ENCODE results near the gene RBBP8NL.

RBBP8NL gene

DNA sequence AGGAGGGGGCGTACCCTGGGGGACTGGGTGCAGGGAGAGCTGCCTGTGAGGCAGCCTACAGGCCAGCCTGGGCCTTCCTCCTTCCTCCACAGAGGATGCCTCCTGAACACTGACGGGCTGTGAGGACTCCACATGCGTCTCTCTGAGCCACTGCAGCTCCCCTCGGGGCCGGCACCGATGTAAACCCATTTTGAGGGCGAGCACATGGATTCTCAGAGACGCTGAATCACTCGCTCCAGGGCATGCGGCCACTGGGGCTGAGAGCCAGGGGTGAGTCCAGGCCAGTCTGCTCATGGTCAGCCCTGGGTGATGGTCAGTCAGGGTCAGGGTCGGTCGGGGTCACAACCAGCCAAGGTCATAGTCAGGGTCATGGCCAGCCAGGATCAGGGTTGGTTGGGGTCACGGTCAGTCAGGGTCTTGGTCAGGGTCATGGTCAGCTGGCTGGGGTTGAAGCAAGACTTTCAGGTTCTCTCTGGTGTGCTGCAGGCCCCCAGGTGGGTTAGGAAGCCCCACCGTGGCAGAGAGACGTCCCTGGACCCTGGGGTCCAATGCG lies 14.7 kb upstream of the RBBP8NL start:
- Histone ChIP-seq H3K9me3 (ENCODE audit: control insufficient read depth, insufficient read depth, low read length) (no peaks in the 10 kb centered on the region), H3K4me1 (ENCODE audit: control insufficient read depth, insufficient read depth, low read length) (no peaks in the 10 kb centered on the region), H3K4me3 (ENCODE audit: low read length) (no peak overlapping the region), H3K27ac (ENCODE audit: low read length) (no peak overlapping the region), H3K27me3 (ENCODE audit: control insufficient read depth, insufficient read depth, low read length) (no peaks in the 10 kb centered on the region), H3K36me3 (ENCODE audit: control insufficient read depth, insufficient read depth, low read length) (no peaks in the 10 kb centered on the region)
- no peak for DNase-seq (ENCODE audit: low read depth, low spot score)
- no CpG with 5 or more reads among the region's 16 CpGs for WGBS (ENCODE audit: insufficient coverage, insufficient read length)

DNA sequence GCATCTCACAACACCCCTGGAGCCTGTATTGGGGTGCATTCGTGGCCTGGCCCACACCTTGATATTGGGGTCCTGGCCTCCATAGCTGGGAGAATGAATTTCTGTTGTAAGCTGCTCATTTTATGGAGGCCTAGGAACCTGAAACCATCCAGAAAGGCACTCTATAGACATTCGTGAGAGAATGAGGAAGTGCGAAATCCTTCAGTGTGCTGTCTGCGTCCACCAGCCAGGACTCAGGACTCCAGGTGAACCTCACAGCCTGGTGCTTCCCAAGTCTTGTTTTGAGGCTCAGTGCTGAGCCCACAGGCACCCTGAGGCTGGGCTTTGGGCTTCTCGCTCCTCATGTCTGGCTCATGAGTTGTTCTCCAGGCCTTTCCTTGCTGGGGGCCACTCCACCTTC lies 11.9 kb upstream of the RBBP8NL start:
- Histone ChIP-seq H3K27me3 (ENCODE audit: control insufficient read depth, insufficient read depth, low read length) (no peaks in the 10 kb centered on the region), H3K4me1 (ENCODE audit: control insufficient read depth, insufficient read depth, low read length) (no peaks in the 10 kb centered on the region), H3K4me3 (ENCODE audit: low read length) (no peak overlapping the region), H3K9me3 (ENCODE audit: control insufficient read depth, insufficient read depth, low read length) (no peaks in the 10 kb centered on the region), H3K27ac (ENCODE audit: low read length) (no peak overlapping the region), H3K36me3 (ENCODE audit: control insufficient read depth, insufficient read depth, low read length) (no peaks in the 10 kb centered on the region)
- DNase-seq (ENCODE audit: low read depth, low spot score) = no peak
- no CpG with 5 or more reads among the region's 5 CpGs for WGBS (ENCODE audit: insufficient coverage, insufficient read length)

DNA sequence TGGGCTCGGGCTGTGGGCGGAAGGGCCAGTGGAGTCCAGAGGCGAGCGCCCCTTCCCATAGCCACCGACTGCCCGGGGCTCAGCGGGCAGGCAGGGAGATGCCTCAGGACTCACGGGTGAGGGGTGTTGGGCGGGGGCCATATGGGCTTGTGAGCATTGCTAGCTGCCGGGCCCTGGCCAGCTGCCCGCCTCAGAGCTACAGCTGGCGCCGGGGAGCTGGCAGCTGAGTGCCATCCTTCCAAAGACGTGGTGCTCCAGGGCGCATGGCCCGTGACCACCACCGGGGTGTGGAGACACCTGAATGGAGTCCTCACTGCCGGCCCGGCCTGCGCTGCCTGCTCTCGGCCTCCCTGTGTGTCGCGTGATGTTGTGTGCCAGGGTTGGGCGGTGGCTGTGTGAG lies 10.6 kb upstream of the RBBP8NL start:
- no peak for DNase-seq (ENCODE audit: low read depth, low spot score)
- Histone ChIP-seq H3K9me3 (ENCODE audit: control insufficient read depth, insufficient read depth, low read length) (no peaks in the 10 kb centered on the region), H3K27me3 (ENCODE audit: control insufficient read depth, insufficient read depth, low read length) (no peaks in the 10 kb centered on the region), H3K36me3 (ENCODE audit: control insufficient read depth, insufficient read depth, low read length) (no peaks in the 10 kb centered on the region), H3K27ac (ENCODE audit: low read length) (no peak overlapping the region), H3K4me3 (ENCODE audit: low read length) (no peak overlapping the region), H3K4me1 (ENCODE audit: control insufficient read depth, insufficient read depth, low read length) (no peaks in the 10 kb centered on the region)
- WGBS (ENCODE audit: insufficient coverage, insufficient read length) = no CpG with 5 or more reads among the region's 24 CpGs

DNA sequence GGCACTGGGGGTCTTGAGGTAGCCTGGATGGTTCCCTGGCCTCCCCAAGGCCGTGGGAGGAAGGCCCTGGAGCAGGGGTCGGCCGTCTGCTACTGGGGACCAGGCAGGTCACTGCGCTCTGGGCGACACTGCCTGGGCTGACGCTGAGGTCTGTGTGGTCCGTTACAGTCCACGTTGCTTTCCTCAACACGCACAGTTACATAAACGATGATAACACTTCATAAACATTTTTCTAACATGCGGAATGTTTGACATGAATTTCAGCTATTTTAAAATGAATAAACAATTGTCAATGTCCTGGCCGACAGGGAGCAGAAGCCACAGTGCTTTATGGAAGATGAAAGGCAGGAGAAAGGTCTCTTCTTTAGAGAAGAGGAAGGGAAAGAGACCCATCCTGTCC lies 10.2 kb upstream of the RBBP8NL start:
- Histone ChIP-seq H3K27ac (ENCODE audit: low read length) (no peak overlapping the region), H3K4me3 (ENCODE audit: low read length) (no peak overlapping the region), H3K36me3 (ENCODE audit: control insufficient read depth, insufficient read depth, low read length) (no peaks in the 10 kb centered on the region), H3K27me3 (ENCODE audit: control insufficient read depth, insufficient read depth, low read length) (no peaks in the 10 kb centered on the region), H3K9me3 (ENCODE audit: control insufficient read depth, insufficient read depth, low read length) (no peaks in the 10 kb centered on the region), H3K4me1 (ENCODE audit: control insufficient read depth, insufficient read depth, low read length) (no peaks in the 10 kb centered on the region)
- no CpG with 5 or more reads among the region's 12 CpGs for WGBS (ENCODE audit: insufficient coverage, insufficient read length)
- no peak for DNase-seq (ENCODE audit: low read depth, low spot score)

DNA sequence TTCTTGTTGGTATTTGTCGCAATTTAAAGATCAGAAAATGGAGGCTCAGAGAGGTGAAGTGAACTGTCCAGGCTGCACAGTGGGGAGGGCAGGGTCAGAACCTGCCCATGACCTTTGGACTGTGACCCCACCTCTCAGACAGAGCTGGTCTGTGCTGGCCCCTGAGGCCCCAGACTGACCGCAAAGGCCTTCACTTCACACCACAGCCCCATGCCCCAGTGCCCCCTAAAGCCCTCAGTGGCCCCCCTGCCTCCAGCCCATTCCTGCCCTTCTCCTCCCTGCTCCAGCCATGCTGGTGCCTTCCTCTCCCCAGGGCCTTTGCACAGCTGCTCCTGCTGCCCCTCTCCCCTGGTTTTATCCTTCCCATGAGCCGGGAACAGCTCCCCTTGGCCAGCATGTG lies 9.4 kb upstream of the RBBP8NL start:
- WGBS (ENCODE audit: insufficient coverage, insufficient read length) = no CpG with 5 or more reads among the region's 3 CpGs
- no peaks in the 10 kb centered on the region for H3K4me1 ChIP-seq (ENCODE audit: control insufficient read depth, insufficient read depth, low read length)
- H3K27me3 ChIP-seq (ENCODE audit: control insufficient read depth, insufficient read depth, low read length) = no peaks in the 10 kb centered on the region

DNA sequence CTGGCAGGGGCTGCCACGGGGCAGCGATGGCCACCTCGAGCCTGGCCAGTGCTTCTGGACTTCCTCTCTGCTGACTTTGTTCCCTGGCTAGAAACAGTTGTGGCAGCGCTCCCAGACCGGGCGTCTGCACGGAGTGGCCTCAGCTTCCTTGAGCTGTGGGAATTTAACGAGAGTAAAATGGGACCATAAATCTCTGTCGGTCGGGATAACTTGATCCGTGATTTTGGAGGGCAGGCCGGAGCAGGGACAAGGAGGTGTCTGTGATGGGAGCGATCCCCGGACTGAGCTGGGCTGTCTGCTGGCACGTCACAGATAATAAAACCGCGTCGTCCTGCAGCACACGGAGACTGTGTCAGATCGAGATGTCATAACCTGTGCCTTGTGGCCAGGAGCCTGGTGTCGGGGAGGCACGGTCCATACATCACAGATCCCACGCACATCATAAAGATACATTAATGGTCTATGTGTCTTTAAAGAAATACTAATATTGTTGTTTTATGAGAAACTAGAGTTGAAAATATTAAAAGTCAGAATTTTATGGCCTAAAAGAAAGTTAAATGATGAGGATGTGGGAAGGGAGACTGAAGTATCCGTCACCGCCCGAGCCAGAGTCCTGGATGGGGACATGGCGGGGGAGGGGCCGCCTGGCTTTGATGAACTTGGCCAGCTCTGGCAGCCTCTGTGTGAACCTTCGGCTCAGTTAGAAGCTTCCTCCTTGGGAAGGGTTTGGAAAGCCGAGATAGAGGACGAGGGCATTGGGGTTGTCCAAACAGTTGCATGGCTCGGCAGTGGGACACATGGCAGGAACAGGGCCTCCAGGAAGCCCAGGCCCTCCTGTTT lies 6.5 kb upstream of the RBBP8NL start:
- Histone ChIP-seq H3K36me3 (ENCODE audit: control insufficient read depth, insufficient read depth, low read length) (no peaks in the 10 kb centered on the region), H3K27me3 (ENCODE audit: control insufficient read depth, insufficient read depth, low read length) (no peaks in the 10 kb centered on the region), H3K4me3 (ENCODE audit: low read length) (no peak overlapping the region), H3K4me1 (ENCODE audit: control insufficient read depth, insufficient read depth, low read length) (no peaks in the 10 kb centered on the region; the same call in 1 of the 2 replicates), H3K27ac (ENCODE audit: low read length) (no peak overlapping the region), H3K9me3 (ENCODE audit: control insufficient read depth, insufficient read depth, low read length) (no peaks in the 10 kb centered on the region)
- no CpG with 5 or more reads among the region's 32 CpGs for WGBS (ENCODE audit: insufficient coverage, insufficient read length)
- DNase-seq (ENCODE audit: low read depth, low spot score) = no peak

More for the DNA sequence above, 9.4 kb upstream of the RBBP8NL start:
- H3K4me3 ChIP-seq (ENCODE audit: low read length) = no peak overlapping the region
- no peak for DNase-seq (ENCODE audit: low read depth, low spot score)
- no peak overlapping the region for H3K27ac ChIP-seq (ENCODE audit: low read length)
- no peaks in the 10 kb centered on the region for H3K36me3 ChIP-seq (ENCODE audit: control insufficient read depth, insufficient read depth, low read length)
- H3K9me3 ChIP-seq (ENCODE audit: control insufficient read depth, insufficient read depth, low read length) = no peaks in the 10 kb centered on the region

DNA sequence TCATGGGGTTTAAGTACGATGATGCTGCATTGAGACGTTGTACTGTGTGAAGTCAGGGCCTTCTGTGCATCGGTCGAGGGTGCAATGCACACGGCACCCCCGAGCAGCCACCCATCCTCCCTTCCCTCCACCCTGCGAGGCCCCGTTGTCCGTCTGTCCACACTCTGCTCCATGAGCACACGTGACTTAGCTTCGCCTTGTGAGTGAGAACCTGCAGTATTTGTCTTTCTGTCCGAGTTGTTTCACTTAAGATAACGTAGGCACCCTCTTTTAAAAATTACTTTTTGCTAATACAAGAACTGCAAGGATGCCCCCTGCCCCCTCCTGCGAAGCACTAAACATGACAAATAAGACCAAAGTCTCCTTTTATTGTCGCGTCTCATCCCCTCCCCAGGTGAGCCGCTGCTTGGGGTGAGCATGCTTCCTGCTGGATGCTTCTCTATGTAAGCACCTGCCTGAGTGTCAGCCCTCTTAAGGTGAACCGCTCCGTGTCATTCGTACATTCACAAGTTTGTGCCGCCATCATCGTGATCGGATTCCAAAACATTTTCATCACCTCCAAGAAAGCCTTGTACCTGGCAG lies 3.6 kb upstream of the RBBP8NL start:
- DNase-seq (ENCODE audit: low read depth, low spot score) = no peak
- no CpG with 5 or more reads among the region's 23 CpGs for WGBS (ENCODE audit: insufficient coverage, insufficient read length)
- Histone ChIP-seq H3K4me3 (ENCODE audit: low read length) (no peak overlapping the region), H3K4me1 (ENCODE audit: control insufficient read depth, insufficient read depth, low read length) (peaks cover 21% of the 10 kb centered on the region), H3K9me3 (ENCODE audit: control insufficient read depth, insufficient read depth, low read length) (no peaks in the 10 kb centered on the region), H3K36me3 (ENCODE audit: control insufficient read depth, insufficient read depth, low read length) (no peaks in the 10 kb centered on the region), H3K27ac (ENCODE audit: low read length) (no peak overlapping the region), H3K27me3 (ENCODE audit: control insufficient read depth, insufficient read depth, low read length) (no peaks in the 10 kb centered on the region)

DNA sequence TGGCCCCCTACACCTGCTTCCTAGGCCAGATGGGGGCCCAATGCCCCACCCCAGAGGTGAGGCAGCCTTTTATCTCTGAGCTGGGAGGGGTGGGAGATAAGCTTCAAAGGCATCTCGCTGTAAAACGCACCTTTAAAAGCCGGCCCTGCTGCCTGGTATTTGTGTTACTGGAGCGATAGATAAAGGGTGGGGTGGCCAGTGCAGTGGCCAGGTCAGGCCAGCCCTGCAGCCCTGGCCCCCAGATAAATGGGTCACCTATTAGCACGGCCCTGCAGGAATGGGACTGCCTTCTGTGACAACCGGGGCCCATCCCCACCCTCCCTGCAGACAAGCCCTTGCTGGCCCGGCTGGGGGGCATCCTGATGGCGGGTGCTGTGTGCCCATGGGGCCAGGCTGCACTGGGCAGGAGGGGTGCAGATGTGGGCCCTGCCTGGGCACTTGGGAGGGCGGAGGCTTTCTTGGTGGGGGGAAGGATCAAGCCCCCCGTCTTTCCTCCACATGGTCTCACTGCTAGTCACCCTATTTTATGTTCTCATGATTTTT lies 3.0 kb upstream of the RBBP8NL start:
- Histone ChIP-seq H3K9me3 (ENCODE audit: control insufficient read depth, insufficient read depth, low read length) (no peaks in the 10 kb centered on the region), H3K27ac (ENCODE audit: low read length) (no peak overlapping the region), H3K36me3 (ENCODE audit: control insufficient read depth, insufficient read depth, low read length) (no peaks in the 10 kb centered on the region), H3K4me1 (ENCODE audit: control insufficient read depth, insufficient read depth, low read length) (peaks cover 21% of the 10 kb centered on the region), H3K4me3 (ENCODE audit: low read length) (no peak overlapping the region), H3K27me3 (ENCODE audit: control insufficient read depth, insufficient read depth, low read length) (no peaks in the 10 kb centered on the region)
- DNase-seq (ENCODE audit: low read depth, low spot score) = no peak
- WGBS (ENCODE audit: insufficient coverage, insufficient read length) = no CpG with 5 or more reads among the region's 10 CpGs

DNA sequence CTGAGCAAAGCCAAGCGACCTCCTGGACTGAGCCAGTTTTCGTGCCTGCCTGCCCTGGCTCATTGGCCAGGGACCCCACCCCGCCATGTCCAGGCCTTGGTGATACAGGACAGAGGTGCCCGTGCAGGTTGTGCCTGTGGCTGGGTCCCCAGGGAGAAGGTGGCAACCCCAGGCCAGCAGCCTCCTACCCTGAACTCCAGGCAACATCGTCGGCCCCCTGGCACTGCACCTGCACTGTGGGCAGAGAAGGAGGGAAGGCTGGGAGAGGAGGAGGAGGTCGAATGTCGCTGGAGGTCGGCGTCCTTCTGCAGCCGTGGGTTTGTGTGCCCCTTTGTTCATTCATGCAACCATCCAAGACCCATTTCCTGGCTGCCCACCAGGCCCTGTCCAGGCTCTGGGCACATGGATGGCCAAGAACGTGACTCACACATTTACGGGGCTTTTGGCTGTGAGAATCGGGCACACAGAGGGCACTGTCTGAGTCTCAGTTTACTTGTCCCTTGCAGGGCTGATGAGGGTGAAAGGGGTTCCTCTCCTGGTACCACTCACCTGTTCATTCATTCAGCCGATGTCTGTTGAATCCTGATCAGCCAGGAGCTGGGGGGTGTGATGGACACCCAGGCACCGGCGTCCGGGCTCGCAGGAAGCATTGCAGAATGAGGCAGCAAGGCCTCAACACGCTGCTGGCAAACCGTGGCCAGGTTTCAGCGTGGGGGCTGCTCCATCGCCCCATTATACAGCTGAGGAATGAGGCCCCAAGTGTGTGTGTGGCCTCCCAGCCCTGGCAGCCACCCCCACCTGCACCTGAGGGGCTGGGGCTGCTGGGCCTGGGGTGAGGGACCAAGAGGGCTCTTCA lies 2.3 kb upstream of the RBBP8NL start:
- H3K4me1 ChIP-seq (ENCODE audit: control insufficient read depth, insufficient read depth, low read length) = peaks cover 21% of the 10 kb centered on the region
- no CpG with 5 or more reads among the region's 23 CpGs for WGBS (ENCODE audit: insufficient coverage, insufficient read length)
- H3K4me3 ChIP-seq (ENCODE audit: low read length) = no peak overlapping the region
- H3K36me3 ChIP-seq (ENCODE audit: control insufficient read depth, insufficient read depth, low read length) = no peaks in the 10 kb centered on the region
- no peak overlapping the region for H3K27ac ChIP-seq (ENCODE audit: low read length)
- no peak for DNase-seq (ENCODE audit: low read depth, low spot score)
- no peaks in the 10 kb centered on the region for H3K9me3 ChIP-seq (ENCODE audit: control insufficient read depth, insufficient read depth, low read length)
- H3K27me3 ChIP-seq (ENCODE audit: control insufficient read depth, insufficient read depth, low read length) = no peaks in the 10 kb centered on the region
